HG02973 (cell line): ENCODE measurements around the gene CCSER2.
"Not testable (repeated sequence)": the region's sequence is repeated elsewhere in the genome, so short reads cannot be mapped to it uniquely, and the experiment has no call there.

Source experiments
- ATAC-seq: cut with Tn5 transposase; IDR thresholded peaks from one replicate; pipeline ENCODE4 v1.9.1; 2021; ENCODE audit warnings: moderate library complexity; ENCODE audit not compliant: unreplicated experiment

CCSER2 gene

GRCh38 chr10:84328418-84329195 is at the start of gene CCSER2:
Gene CCSER2, plus strand, starts transcription at chr10:84328589. Its CDS starts 42,464 bp downstream, at chr10:84371053.
- peak; percentile 57 for ATAC-seq

GRCh38 chr10:84279876-84280475 is 48.4 kb upstream of the CCSER2 start:
- ATAC-seq: not testable (repeated sequence)

- no peak for ATAC-seq
Observed at GRCh38 chr10:84286695-84287094, 41.7 kb upstream of the CCSER2 start.

GRCh38 chr10:84288151-84288550 is 40.2 kb upstream of the CCSER2 start:
- no peak for ATAC-seq

DNA sequence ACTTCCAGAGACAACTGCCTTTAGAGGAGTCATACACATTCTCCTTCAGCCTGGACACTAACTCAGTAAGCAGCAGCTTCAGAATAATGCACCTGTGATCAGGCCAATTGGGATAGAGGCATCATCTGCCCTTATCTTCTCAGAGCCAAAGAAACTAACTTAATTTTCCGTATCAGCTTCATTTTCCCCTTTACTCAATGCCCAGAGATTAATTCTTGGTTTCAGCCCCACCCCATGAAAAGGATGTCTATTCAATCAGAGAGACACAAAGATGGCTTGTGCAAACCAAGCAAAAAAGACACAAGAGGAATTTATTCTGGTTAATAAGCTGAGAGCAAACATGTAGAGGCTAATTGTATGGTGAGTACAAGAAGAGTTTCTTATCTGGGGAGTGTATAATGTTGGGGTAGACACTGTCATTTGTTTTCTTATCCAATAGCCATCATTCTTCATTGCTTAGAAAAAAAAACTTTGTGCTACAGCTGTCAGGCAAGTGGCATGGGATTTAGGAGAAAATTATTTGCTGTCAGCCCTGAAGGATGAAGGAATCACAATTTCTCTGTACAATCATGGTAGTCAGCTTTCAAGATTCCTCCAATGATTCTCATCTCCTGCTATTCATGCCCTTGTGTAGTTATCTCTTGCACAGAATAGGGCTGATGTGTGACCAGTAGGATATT is 38.7 kb upstream of the CCSER2 start:
- ATAC-seq: no peak

GRCh38 chr10:84290235-84290634 is 38.2 kb upstream of the CCSER2 start:
- ATAC-seq: no peak

DNA sequence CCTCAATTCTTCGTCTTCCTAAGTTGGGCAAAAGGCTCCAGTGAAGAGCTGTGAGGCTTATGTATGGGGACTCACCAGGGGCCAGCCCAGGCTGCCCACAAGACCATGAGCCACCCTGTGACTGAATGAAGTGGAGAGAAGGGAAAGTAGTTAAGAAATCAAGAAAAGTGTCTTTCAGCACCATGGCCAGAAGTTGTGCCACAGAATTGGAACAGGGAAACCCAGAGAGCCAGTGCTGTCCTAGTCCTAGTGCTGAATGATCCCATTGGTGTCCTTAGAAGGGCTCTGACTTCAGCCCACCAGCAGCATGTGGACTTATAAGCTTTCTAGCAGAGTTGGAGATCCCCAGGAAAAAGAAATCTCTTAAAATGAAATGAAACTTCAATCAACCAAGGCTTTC is 37.0 kb upstream of the CCSER2 start:
- no peak for ATAC-seq

DNA sequence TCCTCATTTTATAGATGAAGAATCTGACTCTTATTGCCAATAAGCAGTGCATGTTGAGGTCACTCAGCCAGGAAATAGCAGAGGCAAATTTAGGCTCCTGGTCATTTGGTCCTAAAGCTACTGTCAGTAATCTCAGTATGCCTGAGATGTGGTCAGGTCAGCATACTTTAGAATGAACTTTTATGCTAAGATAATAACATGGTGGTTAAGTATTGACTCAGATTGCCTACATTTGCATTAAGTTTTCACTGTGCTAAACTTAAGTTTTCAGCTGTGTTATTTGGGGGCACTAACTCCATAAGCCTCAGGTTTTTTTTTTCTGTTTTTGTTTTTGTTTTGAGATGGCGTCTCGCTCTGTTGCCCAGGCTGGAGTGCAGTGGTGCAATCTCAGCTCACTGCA is 35.9 kb upstream of the CCSER2 start:
- ATAC-seq: peak; percentile 66

DNA sequence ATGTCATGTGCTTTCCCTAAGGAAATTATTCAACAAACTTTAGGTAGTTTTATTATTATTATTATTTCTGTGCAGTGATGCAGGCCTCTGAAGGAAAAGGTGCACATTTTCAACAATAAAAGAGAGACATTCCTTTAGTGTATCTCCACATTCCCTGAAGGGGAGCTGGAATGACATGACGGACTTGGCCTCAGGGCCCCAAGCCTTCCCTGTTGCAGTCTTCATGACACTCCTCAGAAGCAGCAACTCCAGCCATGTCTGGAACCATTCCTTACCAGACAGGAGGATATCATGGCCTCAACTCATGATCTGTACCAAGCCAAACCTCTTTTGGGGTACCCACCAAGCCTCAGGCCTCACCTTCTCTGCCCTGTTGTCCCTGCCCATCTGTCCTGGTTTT is 35.2 kb upstream of the CCSER2 start:
- ATAC-seq: no peak

GRCh38 chr10:84293574-84294016 is 34.8 kb upstream of the CCSER2 start:
- no peak for ATAC-seq

DNA sequence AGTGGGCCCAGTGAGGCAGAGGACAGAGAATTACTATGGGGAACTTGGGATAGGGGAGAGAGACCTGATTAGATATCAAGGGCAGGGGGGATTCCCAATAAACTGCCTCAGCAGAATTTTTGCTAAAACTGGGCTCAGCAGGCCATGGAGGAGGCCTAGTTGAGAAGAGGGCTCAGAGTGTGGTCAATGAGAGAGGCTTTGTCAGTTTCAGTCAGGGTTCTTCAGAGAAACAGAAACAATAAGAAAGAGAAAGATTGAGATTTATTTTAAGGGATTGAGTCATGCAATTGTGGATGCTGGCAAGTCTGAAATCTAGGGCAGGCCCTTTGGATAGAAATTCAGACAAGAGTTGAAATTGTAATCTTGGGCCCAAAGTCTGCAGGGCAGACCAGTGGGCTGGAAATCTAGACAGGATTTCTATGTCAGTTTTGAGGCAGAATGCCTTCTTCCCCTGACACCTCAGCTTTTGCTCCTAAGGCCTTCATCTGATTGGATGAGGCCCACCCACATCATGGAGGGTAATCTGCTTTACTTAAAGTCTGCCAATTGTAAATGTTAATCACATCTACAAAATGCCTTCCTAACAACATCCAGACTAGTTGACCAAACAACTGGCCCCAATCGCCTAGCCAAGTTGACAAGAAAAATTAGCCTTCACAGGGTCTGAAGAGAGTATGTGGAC is 33.5 kb upstream of the CCSER2 start:
- ATAC-seq: peak; percentile 83

DNA sequence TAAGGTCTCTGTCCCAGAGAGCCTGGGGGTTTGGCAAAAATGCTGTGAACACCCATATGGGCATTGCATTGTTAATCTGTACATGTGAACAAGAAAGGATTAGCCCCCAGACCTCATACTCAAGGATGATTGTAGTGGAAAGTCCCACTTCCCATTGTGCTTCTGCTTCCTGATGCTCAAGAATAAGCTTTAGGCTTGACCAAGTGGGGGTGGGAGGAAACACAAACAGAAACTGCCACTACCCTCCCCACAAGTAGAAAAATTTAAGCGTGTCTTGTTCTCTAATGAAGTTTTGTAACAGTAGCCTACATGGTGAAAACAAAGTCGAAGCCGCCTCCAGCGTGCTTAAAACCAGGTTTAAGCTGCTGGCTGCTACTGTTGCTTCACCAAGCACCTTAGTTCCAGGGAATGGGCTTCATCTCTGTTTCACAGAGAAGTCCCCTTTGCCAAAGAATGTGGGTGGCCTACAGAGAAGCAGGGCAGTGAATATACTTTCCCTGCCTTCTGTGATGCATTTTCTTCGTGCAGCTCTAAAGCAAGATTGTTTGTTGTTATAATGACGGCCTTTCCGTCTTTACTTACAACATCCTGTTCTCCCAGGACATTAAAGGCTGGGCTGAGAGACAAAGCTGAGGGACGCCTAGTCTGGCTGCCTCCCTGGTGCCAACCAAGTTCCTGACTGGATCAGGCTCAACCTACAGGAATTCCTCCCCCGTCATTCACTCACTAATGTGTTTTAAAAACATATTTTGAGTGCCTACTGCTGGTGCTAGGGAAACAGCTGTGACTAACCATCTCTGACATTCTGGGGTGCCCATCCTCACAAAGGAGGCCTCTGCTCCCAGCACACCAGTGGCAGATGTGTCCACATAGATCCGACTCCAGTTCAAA is 32.1 kb upstream of the CCSER2 start:
- ATAC-seq: no peak

GRCh38 chr10:84298057-84298456 is 30.3 kb upstream of the CCSER2 start:
- no peak for ATAC-seq

DNA sequence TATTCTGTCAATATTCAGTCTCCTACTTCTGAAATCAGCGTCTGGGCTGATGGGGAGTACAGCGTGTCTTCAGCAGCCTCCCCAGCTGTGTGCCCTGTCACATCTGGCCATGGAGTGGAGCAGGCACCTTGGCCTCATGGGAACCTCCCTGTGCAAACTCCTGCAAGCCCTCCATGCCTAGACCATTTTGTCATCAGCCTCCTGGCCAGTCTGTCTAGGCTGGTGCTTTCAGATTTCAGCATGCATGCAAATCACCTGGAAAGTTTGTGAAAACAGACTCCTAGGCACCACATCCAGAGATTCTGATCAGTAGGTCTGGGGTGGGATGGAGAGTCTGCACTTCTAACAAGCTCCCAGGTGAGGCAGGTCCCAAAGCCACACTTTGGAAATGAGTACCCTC is 26.2 kb upstream of the CCSER2 start:
- ATAC-seq: no peak

- ATAC-seq: no peak
Observed at GRCh38 chr10:84306751-84307384, 21.5 kb upstream of the CCSER2 start.

- no peak for ATAC-seq
Observed at GRCh38 chr10:84308021-84308420, 20.4 kb upstream of the CCSER2 start.

- peak; percentile 65 for ATAC-seq
Observed at GRCh38 chr10:84308481-84309304, 19.7 kb upstream of the CCSER2 start.

- no peak for ATAC-seq
Observed at GRCh38 chr10:84310470-84310869, 17.9 kb upstream of the CCSER2 start.

DNA sequence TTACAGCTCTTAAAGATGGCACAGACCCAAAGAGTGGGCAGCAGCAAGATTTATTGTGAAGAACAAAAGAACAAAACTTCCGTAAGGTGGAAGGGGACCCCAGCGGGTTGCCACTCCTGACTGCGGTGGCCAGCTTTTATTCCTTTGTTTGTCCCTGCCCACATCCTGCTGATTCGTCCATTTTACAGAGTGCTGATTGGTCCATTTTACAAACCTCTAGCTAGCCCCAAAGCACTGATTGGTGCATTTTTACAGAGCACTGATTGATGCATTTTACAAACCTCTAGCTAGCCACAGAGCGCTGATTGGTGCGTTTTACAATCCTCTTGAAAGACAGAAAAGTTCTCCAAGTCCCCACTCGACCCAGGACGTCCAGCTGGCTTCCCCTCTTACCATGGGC is 16.8 kb upstream of the CCSER2 start:
- ATAC-seq: no peak
